Upper lobe of left lung (tissue), 4 donors: ENCODE measurements around the gene TLCD2.

Experiments
- CTCF ChIP-seq, 6 experiments: fragments of 450-650 bp in 4 of 6; fragments of 200-600 bp in 2 of 6; sonication (generic) in 2 of 6; IDR thresholded peaks; one replicate each; pipeline ENCODE4 v1.5.1; 2016 to 2019; ENCODE audit warnings: antibody characterized with exemption in 6 of 6
- EP300 ChIP-seq, 4 donors: sonication (generic); formaldehyde crosslinking; IDR thresholded peaks; one replicate each; pipeline ENCODE4 v1.5.1; 2017; ENCODE audit warnings: antibody characterized with exemption in 4 of 4, control low read depth in 2 of 4
- POLR2A ChIP-seq, 4 donors: fragments of 450-650 bp; IDR thresholded peaks; one replicate each; pipeline ENCODE4 v1.5.1; 2016 to 2017; ENCODE audit warnings: antibody characterized with exemption in 4 of 4, mild to moderate bottlenecking in 2 of 4
- POLR2AphosphoS5 ChIP-seq, 2 donors: sonication (generic); formaldehyde crosslinking; IDR thresholded peaks; one replicate each; pipeline ENCODE4 v1.5.1; 2017; ENCODE audit warnings: antibody characterized with exemption in 2 of 2

GRCh38 chr17:1673041-1673785 is 37.0 kb downstream of the TLCD2 start:
- no peak for TF ChIP-seq CTCF (IDR thresholded peaks at IDR 0.05)
- no peak for TF ChIP-seq POLR2A (IDR thresholded peaks at IDR 0.05)
- TF ChIP-seq POLR2AphosphoS5 (IDR thresholded peaks at IDR 0.05), result no peak
- no peak for TF ChIP-seq EP300 (IDR thresholded peaks at IDR 0.05)
